ENCODE measurements around the gene AMFR. TPM values are rescaled to one million over a fixed set of nuclear protein-coding genes. Genes with fewer than 3 reads are reported as not detected.

Gene AMFR
- total RNA-seq, 1 experiment from 2014 or later = 25.6 TPM

GRCh38 chr16:56351481-56351880 is 73.9 kb downstream of the AMFR start:
- Histone ChIP-seq H3K23me2 (ENCODE audit: insufficient read length, low read depth, low read length, poor library complexity, severe bottlenecking) (no peaks in the 10 kb centered on the region), H4K8ac (replicated peaks; ENCODE audit: insufficient read length, low read depth, low read length) (no peak overlapping the region), H2AFZ (ENCODE audit: low read length) (no peak overlapping the region), H3K79me2 (ENCODE audit: insufficient read depth, low read length) (no peaks in the 10 kb centered on the region), H3K4me1 (ENCODE audit: insufficient read depth, low read length) (no peaks in the 10 kb centered on the region), H2BK12ac (ENCODE audit: insufficient read length, low read depth, low read length) (no peak overlapping the region), H4K20me1 (ENCODE audit: control insufficient read depth, insufficient read depth, insufficient read length) (no peaks in the 10 kb centered on the region), H3K56ac (ENCODE audit: insufficient read length, low read depth, low read length) (no peak overlapping the region), H3K23ac (ENCODE audit: insufficient read length, low read depth, low read length) (no peak overlapping the region), H3K27ac (ENCODE audit: insufficient read length, low read depth, low read length) (no peak overlapping the region), H2BK15ac (ENCODE audit: low read depth, low read length) (no peak overlapping the region), H3K14ac (ENCODE audit: insufficient read depth, low read length) (no peak overlapping the region), H3K4ac (ENCODE audit: low read depth, low read length) (no peak overlapping the region), H2AK5ac (ENCODE audit: insufficient read length, low read length) (no peak overlapping the region), H3K4me2 (ENCODE audit: insufficient read depth, insufficient read length, low read length) (no peak overlapping the region), H4K91ac (ENCODE audit: insufficient read length, low read depth, low read length) (no peak overlapping the region), H3T11ph (ENCODE audit: low read length) (no peak overlapping the region), H3K27me3 (ENCODE audit: insufficient read depth, low read length) (no peaks in the 10 kb centered on the region), H3K9me3 (ENCODE audit: control insufficient read depth, low read depth, low read length) (no peaks in the 10 kb centered on the region), H3K9ac (ENCODE audit: extremely low read depth, insufficient read length, low read length) (no peak overlapping the region), H3K79me1 (ENCODE audit: insufficient read depth, low read depth, low read length, poor library complexity, severe bottlenecking) (no peaks in the 10 kb centered on the region), H2BK20ac (ENCODE audit: low read depth, low read length, poor library complexity, severe bottlenecking) (no peak overlapping the region), H3K18ac (ENCODE audit: insufficient read length, low read depth, low read length) (no peak overlapping the region), H4K5ac (ENCODE audit: insufficient read length, low read depth, low read length) (no peak overlapping the region), H2BK120ac (ENCODE audit: low read depth, low read length, poor library complexity, severe bottlenecking) (no peak overlapping the region), H2BK5ac (ENCODE audit: insufficient read length, low read length) (no peak overlapping the region)
- Mint-ChIP-seq H3K27ac (no peak overlapping the region), H3K36me3 (ENCODE audit: insufficient read depth in 1 of 3, low read depth in 3 of 3) (no peaks in the 10 kb centered on the region), H3K9me3 (no peaks in the 10 kb centered on the region), H3K4me1 (peaks cover 7 to 10% of the 10 kb centered on the region in 2 experiments), H3K4me3 (no peak overlapping the region), H3K27me3 (ENCODE audit: low read depth) (no peaks in the 10 kb centered on the region; the same call in none of the 2 replicates)
- TF ChIP-seq, protein P1, sequence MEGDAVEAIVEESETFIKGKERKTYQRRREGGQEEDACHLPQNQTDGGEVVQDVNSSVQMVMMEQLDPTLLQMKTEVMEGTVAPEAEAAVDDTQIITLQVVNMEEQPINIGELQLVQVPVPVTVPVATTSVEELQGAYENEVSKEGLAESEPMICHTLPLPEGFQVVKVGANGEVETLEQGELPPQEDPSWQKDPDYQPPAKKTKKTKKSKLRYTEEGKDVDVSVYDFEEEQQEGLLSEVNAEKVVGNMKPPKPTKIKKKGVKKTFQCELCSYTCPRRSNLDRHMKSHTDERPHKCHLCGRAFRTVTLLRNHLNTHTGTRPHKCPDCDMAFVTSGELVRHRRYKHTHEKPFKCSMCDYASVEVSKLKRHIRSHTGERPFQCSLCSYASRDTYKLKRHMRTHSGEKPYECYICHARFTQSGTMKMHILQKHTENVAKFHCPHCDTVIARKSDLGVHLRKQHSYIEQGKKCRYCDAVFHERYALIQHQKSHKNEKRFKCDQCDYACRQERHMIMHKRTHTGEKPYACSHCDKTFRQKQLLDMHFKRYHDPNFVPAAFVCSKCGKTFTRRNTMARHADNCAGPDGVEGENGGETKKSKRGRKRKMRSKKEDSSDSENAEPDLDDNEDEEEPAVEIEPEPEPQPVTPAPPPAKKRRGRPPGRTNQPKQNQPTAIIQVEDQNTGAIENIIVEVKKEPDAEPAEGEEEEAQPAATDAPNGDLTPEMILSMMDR (conservative IDR thresholded peaks at IDR 0.05) = no peak
- WGBS (ENCODE audit: extremely low coverage, insufficient read length, low lambda C conversion rate) = no CpG with 5 or more reads among the region's 6 CpGs
- no peak for DNase-seq
